Glutamatergic neuron (in vitro differentiated cells): ENCODE results near the gene KIRREL3. TPM values are rescaled to one million over a fixed set of nuclear protein-coding genes. Genes with fewer than 3 reads are reported as not detected.
A peak's percentile ranks its signal among the peaks of the same experiment; 100 is the strongest.
"Not testable (repeated sequence)": the region's sequence is repeated elsewhere in the genome, so short reads cannot be mapped to it uniquely, and the experiment has no call there.

Experiments used
- DNase-seq: peaks from one replicate; pipeline ENCODE4 v3.0.0; 2022
- H3K27ac Mint-ChIP-seq: one replicate; pipeline ENCODE4 v1.8.0; 2020; ENCODE audit warnings: mild to moderate bottlenecking, mixed read lengths, inconsistent platforms; ENCODE audit not compliant: unreplicated experiment
- H3K27me3 Mint-ChIP-seq: one replicate; pipeline ENCODE4 v1.8.0; 2020; ENCODE audit warnings: mild to moderate bottlenecking, moderate library complexity, mixed read lengths, inconsistent platforms; ENCODE audit not compliant: unreplicated experiment
- H3K36me3 Mint-ChIP-seq: one replicate; pipeline ENCODE4 v1.8.0; 2020; ENCODE audit warnings: mild to moderate bottlenecking, mixed read lengths, inconsistent platforms; ENCODE audit not compliant: unreplicated experiment
- H3K4me1 Mint-ChIP-seq: one replicate; pipeline ENCODE4 v1.8.0; 2020; ENCODE audit warnings: mild to moderate bottlenecking, low read depth, mixed read lengths, inconsistent platforms; ENCODE audit not compliant: unreplicated experiment
- H3K4me3 Mint-ChIP-seq: one replicate; pipeline ENCODE4 v1.8.0; 2020; ENCODE audit warnings: mild to moderate bottlenecking, mixed read lengths, inconsistent platforms; ENCODE audit not compliant: unreplicated experiment
- H3K9me3 Mint-ChIP-seq: one replicate; pipeline ENCODE4 v1.8.0; 2020; ENCODE audit warnings: mild to moderate bottlenecking, moderate library complexity, mixed read lengths, inconsistent platforms; ENCODE audit not compliant: unreplicated experiment
- CTCF ChIP-seq: fragments of 200-600 bp; sonication (generic); IDR thresholded peaks from one replicate; pipeline ENCODE4 v1.5.0; 2021; ENCODE audit not compliant: partially characterized antibody, unreplicated experiment
- total RNA-seq: library from RNA; stranded (reverse); fragmentation: NEBNext Ultra II Directional; extraction: Animal tissue kit (Norgen Biotek cat#: 25700); gene quantifications from one replicate; pipeline ENCODE4 v1.2.1, GENCODE V29; 2021; ENCODE audit not compliant: unreplicated experiment

KIRREL3 gene
- total RNA-seq, 1 donor from 2014 or later, result 25.3 TPM

GRCh38 chr11:126385991-126386728, 614.4 kb downstream of the KIRREL3 start:
- peaks cover 7% of the 10 kb centered on the region for H3K4me1 Mint-ChIP-seq
- H3K36me3 Mint-ChIP-seq, result peaks cover 5% of the 10 kb centered on the region
- peaks cover 2% of the 10 kb centered on the region for H3K9me3 Mint-ChIP-seq
- TF ChIP-seq CTCF, result no peak
- H3K27me3 Mint-ChIP-seq, result no peaks in the 10 kb centered on the region
- no peak overlapping the region for H3K27ac Mint-ChIP-seq
- DNase-seq, result no peak
- no peak overlapping the region for H3K4me3 Mint-ChIP-seq

- Mint-ChIP-seq H3K36me3 (no peaks in the 10 kb centered on the region), H3K4me3 (no peak overlapping the region), H3K27me3 (no peaks in the 10 kb centered on the region)
These were observed 616.0 kb downstream of the KIRREL3 start for GRCh38 chr11:126384449-126385070.

DNA sequence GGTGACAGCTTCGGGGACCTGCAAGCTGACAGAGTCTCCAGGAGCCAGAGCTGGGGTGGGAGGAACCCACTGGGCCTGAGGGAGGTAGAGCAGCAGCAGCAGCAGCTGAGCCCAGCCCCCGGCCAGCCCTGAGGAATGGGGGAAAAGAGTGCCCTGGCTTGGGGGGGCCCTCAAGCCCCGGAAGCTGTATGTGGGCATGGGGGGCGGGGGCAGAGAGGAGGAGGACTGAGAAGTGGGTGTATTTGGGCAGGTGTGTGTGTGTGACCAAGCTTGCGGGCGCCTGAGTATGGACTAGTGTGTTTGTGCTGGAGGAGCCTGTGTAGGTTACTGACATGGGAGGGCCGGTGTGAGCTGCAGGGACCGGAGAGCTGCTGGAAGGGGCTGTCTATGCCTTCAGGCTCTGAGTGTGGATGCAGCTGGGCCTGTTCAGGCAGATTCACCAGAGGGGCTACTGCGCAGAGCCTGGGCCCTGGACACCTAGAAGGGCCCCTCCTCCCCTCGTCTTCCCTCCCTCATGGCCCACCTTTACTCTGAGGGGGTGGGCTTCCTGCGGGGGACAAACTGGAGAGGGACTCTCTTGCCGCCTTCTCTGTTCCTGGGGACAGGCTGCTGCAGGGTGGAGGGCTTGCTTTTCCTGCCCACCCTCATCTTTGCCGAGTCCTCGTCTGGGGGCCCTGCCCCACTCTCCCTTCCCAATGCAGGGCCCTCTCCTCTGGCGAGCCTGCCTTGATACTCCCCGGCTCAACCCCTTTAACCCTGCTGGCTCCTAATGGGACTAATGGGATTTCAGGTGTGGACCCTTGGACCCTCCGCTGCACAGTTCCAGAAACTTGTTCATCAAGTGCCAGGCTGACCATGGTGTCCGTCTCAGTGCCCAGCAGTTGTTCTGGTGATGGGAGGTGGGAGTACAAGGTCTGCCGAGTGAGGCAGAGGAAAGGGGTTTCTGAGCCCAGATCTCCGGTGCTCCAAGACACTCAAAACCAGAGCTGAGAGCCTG, 616.9 kb downstream of the KIRREL3 start:
- no peak overlapping the region for H3K4me3 Mint-ChIP-seq
- no peak overlapping the region for H3K27ac Mint-ChIP-seq
- TF ChIP-seq CTCF, result no peak
- DNase-seq, result peak; percentile 44
- peaks cover 2% of the 10 kb centered on the region for H3K9me3 Mint-ChIP-seq
- H3K36me3 Mint-ChIP-seq, result no peaks in the 10 kb centered on the region
- H3K27me3 Mint-ChIP-seq, result no peaks in the 10 kb centered on the region
- peaks cover 7% of the 10 kb centered on the region for H3K4me1 Mint-ChIP-seq

More at GRCh38 chr11:126384449-126385070, 616.0 kb downstream of the KIRREL3 start:
- TF ChIP-seq CTCF, result no peak
- DNase-seq, result no peak
- Mint-ChIP-seq H3K4me1 (peaks cover 7% of the 10 kb centered on the region), H3K27ac (no peak overlapping the region), H3K9me3 (peaks cover 2% of the 10 kb centered on the region)

GRCh38 chr11:126382641-126383040, 617.9 kb downstream of the KIRREL3 start:
- not testable (repeated sequence) for H3K4me3 Mint-ChIP-seq, H3K36me3 Mint-ChIP-seq

GRCh38 chr11:126381960-126382359, 618.6 kb downstream of the KIRREL3 start:
- not testable (repeated sequence) for H3K36me3 Mint-ChIP-seq, H3K9me3 Mint-ChIP-seq, DNase-seq, H3K4me3 Mint-ChIP-seq, H3K4me1 Mint-ChIP-seq, H3K27me3 Mint-ChIP-seq, H3K27ac Mint-ChIP-seq

More at GRCh38 chr11:126382641-126383040, 617.9 kb downstream of the KIRREL3 start:
- not testable (repeated sequence) for H3K4me1 Mint-ChIP-seq, H3K9me3 Mint-ChIP-seq, H3K27me3 Mint-ChIP-seq, DNase-seq, H3K27ac Mint-ChIP-seq
